Testis (tissue), 2 donors: ENCODE measurements around the gene POLR3A.

Experiments used
- POLR2A ChIP-seq: fragments of 450-650 bp; IDR thresholded peaks from one replicate; pipeline ENCODE4 v1.6.1; 2017; ENCODE audit warnings: antibody characterized with exemption, mild to moderate bottlenecking, moderate library complexity
- TF ChIP-seq, protein P1 (sequence below), 3 experiments: fragments of 450-650 bp in 2 of 3; fragments of 200-600 bp in 1 of 3; sonication (generic) in 1 of 3; IDR thresholded peaks; one replicate each; pipeline ENCODE4 v1.5.1; 2016 to 2019; ENCODE audit warnings: antibody characterized with exemption in 3 of 3, mild to moderate bottlenecking in 2 of 3, moderate library complexity in 1 of 3

DNA sequence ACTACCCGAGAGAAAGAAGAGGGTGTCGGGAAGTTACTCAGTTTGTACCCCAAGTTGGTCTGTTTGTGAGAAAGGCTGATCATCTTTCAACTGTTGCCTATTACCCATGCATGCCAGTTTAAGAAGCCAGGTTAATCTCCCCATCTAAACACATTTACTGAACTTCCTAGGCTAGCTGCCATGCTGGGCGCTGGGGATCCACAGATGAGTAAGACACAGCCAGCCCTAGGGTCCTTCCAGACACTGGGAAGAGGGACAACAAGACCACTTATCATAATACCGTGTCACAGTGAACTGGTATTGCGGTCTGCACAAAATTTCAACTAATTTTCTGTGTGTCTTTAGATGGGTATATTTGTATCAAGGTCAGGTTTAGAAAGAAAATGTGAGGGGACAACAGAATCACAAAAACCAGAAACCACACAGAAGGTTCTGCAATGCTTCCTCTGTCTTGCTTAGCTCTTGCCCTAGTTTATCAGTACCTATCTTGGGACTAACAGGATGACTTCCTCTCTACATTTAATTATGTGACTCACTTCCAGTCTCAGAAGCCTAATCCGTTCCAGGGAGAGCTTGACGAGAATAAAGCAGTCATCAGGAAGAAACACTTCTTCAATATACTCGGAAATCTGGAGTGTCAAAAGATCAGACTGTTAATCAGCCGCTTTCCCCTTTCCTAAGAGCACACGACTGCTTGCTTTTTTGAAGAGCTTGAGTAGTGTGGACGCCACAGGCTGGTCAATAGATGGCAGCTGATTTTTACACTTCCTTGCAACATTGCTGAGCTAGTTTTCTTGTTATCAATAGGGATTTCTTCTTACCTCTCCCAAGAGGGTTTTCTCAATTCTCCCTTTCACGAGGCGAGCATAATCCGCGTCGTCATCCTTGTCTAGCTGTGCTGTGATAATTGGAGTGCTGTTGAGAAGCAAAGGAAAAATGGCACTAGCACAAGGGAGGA is 45.7 kb downstream of the POLR3A start:
- TF ChIP-seq, protein P1, sequence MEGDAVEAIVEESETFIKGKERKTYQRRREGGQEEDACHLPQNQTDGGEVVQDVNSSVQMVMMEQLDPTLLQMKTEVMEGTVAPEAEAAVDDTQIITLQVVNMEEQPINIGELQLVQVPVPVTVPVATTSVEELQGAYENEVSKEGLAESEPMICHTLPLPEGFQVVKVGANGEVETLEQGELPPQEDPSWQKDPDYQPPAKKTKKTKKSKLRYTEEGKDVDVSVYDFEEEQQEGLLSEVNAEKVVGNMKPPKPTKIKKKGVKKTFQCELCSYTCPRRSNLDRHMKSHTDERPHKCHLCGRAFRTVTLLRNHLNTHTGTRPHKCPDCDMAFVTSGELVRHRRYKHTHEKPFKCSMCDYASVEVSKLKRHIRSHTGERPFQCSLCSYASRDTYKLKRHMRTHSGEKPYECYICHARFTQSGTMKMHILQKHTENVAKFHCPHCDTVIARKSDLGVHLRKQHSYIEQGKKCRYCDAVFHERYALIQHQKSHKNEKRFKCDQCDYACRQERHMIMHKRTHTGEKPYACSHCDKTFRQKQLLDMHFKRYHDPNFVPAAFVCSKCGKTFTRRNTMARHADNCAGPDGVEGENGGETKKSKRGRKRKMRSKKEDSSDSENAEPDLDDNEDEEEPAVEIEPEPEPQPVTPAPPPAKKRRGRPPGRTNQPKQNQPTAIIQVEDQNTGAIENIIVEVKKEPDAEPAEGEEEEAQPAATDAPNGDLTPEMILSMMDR (IDR thresholded peaks at IDR 0.05): no peak
- TF ChIP-seq POLR2A: no peak
